Osteoblast (primary cell): ENCODE data around the gene ADGRV1. TPM values are rescaled to one million over a fixed set of nuclear protein-coding genes. Genes with fewer than 3 reads are reported as not detected.

Experiments
- DNase-seq: peaks from one replicate; pipeline ENCODE4 v3.0.0; 2011; ENCODE audit warnings: low spot score, mixed read lengths; ENCODE audit not compliant: insufficient read length; ENCODE audit errors: missing footprints
- H2AFZ ChIP-seq: 2 replicates; pipeline ENCODE4 v1.6.0; 2011; ENCODE audit warnings: mild to moderate bottlenecking, low read length
- H3K27ac ChIP-seq: 2 replicates; pipeline ENCODE4 v1.5.1; 2011; ENCODE audit warnings: mild to moderate bottlenecking, low read depth, low read length, moderate library complexity
- H3K27me3 ChIP-seq: 2 replicates; pipeline ENCODE4 v1.6.0; 2012; ENCODE audit warnings: mild to moderate bottlenecking, control low read depth, inconsistent platforms, low read length, moderate library complexity; ENCODE audit not compliant: insufficient read depth
- H3K36me3 ChIP-seq: 2 replicates; pipeline ENCODE4 v1.5.1; 2011; ENCODE audit warnings: mild to moderate bottlenecking, low read length, control low read depth, moderate library complexity; ENCODE audit not compliant: insufficient read depth
- H3K4me1 ChIP-seq: 2 replicates; pipeline ENCODE4 v1.5.1; 2011; ENCODE audit warnings: mild to moderate bottlenecking, low read length, control low read depth, moderate library complexity; ENCODE audit not compliant: insufficient read depth
- H3K4me2 ChIP-seq: 2 replicates; pipeline ENCODE4 v1.6.0; 2011; ENCODE audit warnings: mild to moderate bottlenecking, low read length; ENCODE audit not compliant: insufficient read depth
- H3K4me3 ChIP-seq: fragments of 200-600 bp; sonication (generic); 3 replicates; pipeline ENCODE4 v1.5.1; 2012; ENCODE audit warnings: mild to moderate bottlenecking, low read length, inconsistent platforms; ENCODE audit not compliant: insufficient read depth
- H3K79me2 ChIP-seq: 2 replicates; pipeline ENCODE4 v1.6.0; 2012; ENCODE audit warnings: mild to moderate bottlenecking, low read length, control low read depth, inconsistent platforms; ENCODE audit not compliant: insufficient read depth
- H3K9me3 ChIP-seq: 2 replicates; pipeline ENCODE4 v1.5.1; 2011; ENCODE audit warnings: low read depth, low read length, control low read depth
- H4K20me1 ChIP-seq: 2 replicates; pipeline ENCODE4 v1.6.0; 2012; ENCODE audit warnings: mild to moderate bottlenecking, low read length, control low read depth; ENCODE audit not compliant: insufficient read depth
- total RNA-seq: library from RNA; depleted of rRNA; stranded (reverse); fragments of >200 nt; gene quantifications from 2 replicates; pipeline ENCODE4 v1.2.3, GENCODE V29; 2012
- TF ChIP-seq, protein P1 (sequence below): IDR thresholded peaks from 2 replicates; pipeline ENCODE4 v1.5.1; 2011; ENCODE audit warnings: mild to moderate bottlenecking, low read depth, low read length, moderate library complexity; ENCODE audit errors: extremely low read depth

Gene ADGRV1
- total RNA-seq, 1 donor, result under 0.01 TPM

DNA sequence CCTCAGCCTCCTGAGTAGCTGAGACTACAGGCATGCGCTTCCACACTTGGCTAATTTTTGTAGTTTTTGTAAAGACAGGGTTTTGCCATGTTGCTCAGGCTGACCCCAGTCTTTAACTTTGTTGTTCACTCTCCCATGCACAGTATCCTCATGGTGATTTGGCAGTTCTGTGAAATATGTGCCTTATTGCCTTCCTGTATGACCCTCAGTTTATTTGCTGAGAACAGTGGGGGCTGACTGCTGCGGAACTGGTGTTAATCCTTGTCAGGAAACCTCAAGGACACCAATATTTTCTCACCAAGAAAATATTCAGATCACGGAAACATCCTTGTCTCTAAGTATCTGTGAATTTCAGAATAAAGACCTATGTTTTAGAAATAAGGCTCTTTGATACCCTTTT lies 536.7 kb downstream of the ADGRV1 start:
- Histone ChIP-seq H3K4me2 (no peak overlapping the region), H3K27me3 (no peaks in the 10 kb centered on the region), H3K79me2 (no peaks in the 10 kb centered on the region), H3K36me3 (no peaks in the 10 kb centered on the region), H4K20me1 (no peaks in the 10 kb centered on the region), H3K4me1 (no peaks in the 10 kb centered on the region), H3K9me3 (no peaks in the 10 kb centered on the region), H3K4me3 (no peak overlapping the region), H3K27ac (no peak overlapping the region), H2AFZ (no peak overlapping the region)
- no peak for DNase-seq
- TF ChIP-seq, protein P1, sequence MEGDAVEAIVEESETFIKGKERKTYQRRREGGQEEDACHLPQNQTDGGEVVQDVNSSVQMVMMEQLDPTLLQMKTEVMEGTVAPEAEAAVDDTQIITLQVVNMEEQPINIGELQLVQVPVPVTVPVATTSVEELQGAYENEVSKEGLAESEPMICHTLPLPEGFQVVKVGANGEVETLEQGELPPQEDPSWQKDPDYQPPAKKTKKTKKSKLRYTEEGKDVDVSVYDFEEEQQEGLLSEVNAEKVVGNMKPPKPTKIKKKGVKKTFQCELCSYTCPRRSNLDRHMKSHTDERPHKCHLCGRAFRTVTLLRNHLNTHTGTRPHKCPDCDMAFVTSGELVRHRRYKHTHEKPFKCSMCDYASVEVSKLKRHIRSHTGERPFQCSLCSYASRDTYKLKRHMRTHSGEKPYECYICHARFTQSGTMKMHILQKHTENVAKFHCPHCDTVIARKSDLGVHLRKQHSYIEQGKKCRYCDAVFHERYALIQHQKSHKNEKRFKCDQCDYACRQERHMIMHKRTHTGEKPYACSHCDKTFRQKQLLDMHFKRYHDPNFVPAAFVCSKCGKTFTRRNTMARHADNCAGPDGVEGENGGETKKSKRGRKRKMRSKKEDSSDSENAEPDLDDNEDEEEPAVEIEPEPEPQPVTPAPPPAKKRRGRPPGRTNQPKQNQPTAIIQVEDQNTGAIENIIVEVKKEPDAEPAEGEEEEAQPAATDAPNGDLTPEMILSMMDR, result no peak

DNA sequence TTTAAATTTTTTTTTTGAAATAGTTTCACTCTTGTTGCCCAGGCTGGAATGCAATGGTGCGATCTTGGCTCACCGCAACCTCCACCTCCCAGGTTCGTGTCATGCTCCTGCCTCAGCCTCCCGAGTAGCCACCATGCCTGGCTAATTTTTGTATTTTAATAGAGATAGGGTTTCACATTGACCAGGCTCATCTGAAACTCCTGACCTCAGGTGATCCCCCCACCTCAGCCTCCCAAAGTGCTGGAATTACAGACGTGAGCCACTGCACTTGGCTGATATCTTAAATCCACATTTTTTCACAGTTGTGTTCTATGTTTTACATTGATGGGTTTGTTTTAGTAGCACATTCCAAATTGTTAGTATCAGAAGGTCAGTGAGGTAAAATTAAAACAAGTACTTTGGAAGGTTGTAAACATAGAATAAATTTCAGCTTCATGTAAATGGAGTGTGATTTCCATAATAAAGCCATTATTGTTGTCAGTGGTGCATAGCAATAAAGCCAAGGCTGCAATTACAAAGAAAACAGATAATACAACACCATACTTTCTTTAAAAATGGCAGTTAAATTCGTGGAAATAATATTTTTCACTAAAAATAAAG lies 537.3 kb downstream of the ADGRV1 start:
- Histone ChIP-seq H3K79me2 (no peaks in the 10 kb centered on the region), H2AFZ (no peak overlapping the region), H3K27ac (no peak overlapping the region), H3K4me3 (no peak overlapping the region), H3K4me1 (no peaks in the 10 kb centered on the region), H3K4me2 (no peak overlapping the region), H4K20me1 (no peaks in the 10 kb centered on the region), H3K27me3 (no peaks in the 10 kb centered on the region), H3K9me3 (no peaks in the 10 kb centered on the region), H3K36me3 (no peaks in the 10 kb centered on the region)
- DNase-seq, result no peak
- TF ChIP-seq, protein P1, result no peak

GRCh38 chr5:91098541-91098940 lies 539.9 kb downstream of the ADGRV1 start:
- no peaks in the 10 kb centered on the region for H4K20me1 ChIP-seq
- no peak for DNase-seq
- no peak overlapping the region for H3K27ac ChIP-seq
- H3K9me3 ChIP-seq, result no peaks in the 10 kb centered on the region
- H3K4me3 ChIP-seq, result no peak overlapping the region
- TF ChIP-seq, protein P1, result no peak
- no peaks in the 10 kb centered on the region for H3K4me1 ChIP-seq
- H2AFZ ChIP-seq, result no peak overlapping the region
- H3K36me3 ChIP-seq, result no peaks in the 10 kb centered on the region
- no peaks in the 10 kb centered on the region for H3K27me3 ChIP-seq
- H3K79me2 ChIP-seq, result no peaks in the 10 kb centered on the region
- H3K4me2 ChIP-seq, result no peak overlapping the region

GRCh38 chr5:91101600-91102379 lies 543.2 kb downstream of the ADGRV1 start:
- Histone ChIP-seq H3K36me3 (no peaks in the 10 kb centered on the region), H3K27me3 (no peaks in the 10 kb centered on the region), H3K4me2 (peak overlapping the region; percentile 72), H3K4me1 (no peaks in the 10 kb centered on the region), H3K4me3 (peak overlapping the region; percentile 52), H4K20me1 (no peaks in the 10 kb centered on the region), H3K9me3 (no peaks in the 10 kb centered on the region), H2AFZ (peak overlapping the region; percentile 78), H3K27ac (no peak overlapping the region), H3K79me2 (no peaks in the 10 kb centered on the region)
- peak; percentile 73 for DNase-seq
- TF ChIP-seq, protein P1, result peak; percentile 80
